GM19455 (cell line): ENCODE measurements around the gene SEMA4D.

ENCODE experiments used
- ATAC-seq: cut with Tn5 transposase; IDR thresholded peaks from one replicate; pipeline ENCODE4 v1.9.1; 2021; ENCODE audit not compliant: unreplicated experiment

Gene SEMA4D

DNA sequence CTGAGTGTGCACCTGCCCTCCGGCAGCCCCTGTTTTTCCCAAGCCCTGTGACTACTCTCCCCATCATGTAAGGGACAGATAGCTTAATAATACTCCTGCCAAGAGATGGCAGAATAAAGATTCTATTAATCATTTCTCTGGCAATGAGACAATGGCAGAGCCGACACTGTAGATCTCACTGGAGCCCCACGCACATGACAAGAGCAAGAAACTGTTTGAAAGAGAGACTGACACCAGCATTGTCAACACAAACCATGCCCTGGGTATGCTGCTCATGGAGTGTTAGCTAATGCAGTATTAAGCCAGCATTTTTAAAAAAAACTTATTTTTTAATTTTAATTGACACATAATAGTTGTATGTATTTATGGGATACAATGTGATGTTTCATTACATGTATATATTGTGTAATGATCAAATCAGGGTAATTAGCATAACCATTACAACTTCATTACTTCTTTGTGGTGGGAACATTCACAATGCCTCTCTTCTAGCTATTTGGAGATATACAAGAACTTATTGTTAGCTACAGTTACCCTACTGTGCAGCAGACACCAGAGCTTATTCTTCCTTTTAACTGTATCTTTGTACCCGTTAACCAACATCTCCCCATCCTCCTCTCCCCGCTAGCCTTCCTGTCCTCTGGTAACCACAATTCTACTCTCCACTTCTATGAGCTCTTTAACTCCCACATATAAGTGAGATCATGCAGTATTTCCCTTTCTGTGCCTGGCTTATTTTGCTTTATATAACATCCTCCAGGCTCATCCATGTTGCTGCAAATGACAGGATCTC, 31.5 kb upstream of the SEMA4D start:
- no peak for ATAC-seq

DNA sequence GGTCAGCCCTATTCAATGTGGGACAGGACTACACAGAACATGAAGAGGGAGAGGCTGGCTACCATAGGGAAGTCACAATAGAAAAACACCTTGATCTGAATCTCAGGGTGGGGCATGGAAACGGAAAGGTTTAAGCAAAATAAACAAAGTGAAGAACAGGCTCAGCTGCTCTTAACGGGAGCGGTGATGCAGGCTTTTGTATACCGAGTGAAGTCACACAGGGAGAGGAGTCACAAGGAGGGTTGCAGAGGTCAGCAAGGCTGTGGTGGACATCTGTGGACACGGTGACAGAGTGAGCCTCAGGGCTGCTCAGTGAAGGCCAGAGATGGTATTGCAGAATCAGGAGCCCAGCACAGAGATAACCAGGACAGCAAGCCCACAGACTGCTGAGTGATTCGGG, 30.6 kb upstream of the SEMA4D start:
- no peak for ATAC-seq

DNA sequence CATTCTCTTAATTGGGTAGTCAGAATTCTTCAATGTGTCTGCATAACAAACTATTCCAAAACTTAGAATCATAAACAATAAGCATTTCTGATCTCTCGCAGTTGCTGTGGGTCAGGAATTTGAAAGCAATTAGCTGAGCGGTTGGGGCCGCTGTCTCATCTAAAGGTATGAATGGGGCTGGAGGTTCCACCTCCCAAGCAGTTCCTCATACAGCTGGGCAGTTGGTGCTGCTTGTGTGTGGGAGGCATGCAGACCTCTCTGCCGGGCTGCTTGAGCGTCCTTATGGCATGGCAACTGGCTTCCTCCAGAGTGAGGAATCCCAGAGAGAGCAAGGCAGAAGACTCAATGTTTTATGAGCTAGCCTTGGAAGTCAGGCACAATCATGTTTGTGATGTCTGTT, 30.2 kb upstream of the SEMA4D start:
- ATAC-seq: no peak

DNA sequence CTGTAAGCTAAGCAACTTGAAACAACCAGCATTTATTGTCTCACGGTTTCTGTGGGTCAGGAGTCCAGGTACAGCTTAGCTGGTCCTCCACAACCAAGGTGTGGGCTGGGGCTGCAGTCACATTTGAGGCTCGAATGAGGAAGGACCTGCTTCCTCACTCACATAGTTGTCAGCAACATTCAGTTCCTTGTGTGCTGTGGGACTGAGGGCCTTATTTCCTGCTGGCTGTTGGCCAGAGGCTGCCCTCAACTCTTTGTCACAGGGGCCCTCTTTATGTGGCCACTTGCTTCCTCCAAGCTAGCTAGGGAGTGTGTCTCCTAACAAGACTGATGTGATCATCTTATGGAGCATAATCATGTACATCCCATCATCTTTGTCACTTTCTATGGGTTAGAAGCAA, 29.2 kb upstream of the SEMA4D start:
- no peak for ATAC-seq

DNA sequence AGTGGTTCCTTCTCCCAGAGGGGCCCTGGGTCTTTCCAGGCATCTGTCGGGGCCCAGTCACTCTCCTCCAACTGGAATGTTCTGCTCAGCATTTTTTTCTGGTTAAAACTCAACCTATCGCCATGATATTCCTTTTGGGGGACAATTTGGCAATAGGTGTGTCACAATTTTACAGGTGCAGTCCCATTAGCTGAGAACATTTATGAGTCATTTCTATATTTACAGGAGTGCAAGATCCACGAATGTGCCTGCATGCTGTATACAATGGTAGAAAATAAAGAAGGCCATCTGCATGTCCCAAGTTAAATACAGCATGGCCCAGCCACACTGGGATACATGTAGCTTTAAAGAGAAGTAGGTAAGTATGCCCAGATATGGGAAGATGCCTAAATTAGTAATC, 28.8 kb upstream of the SEMA4D start:
- no peak for ATAC-seq

DNA sequence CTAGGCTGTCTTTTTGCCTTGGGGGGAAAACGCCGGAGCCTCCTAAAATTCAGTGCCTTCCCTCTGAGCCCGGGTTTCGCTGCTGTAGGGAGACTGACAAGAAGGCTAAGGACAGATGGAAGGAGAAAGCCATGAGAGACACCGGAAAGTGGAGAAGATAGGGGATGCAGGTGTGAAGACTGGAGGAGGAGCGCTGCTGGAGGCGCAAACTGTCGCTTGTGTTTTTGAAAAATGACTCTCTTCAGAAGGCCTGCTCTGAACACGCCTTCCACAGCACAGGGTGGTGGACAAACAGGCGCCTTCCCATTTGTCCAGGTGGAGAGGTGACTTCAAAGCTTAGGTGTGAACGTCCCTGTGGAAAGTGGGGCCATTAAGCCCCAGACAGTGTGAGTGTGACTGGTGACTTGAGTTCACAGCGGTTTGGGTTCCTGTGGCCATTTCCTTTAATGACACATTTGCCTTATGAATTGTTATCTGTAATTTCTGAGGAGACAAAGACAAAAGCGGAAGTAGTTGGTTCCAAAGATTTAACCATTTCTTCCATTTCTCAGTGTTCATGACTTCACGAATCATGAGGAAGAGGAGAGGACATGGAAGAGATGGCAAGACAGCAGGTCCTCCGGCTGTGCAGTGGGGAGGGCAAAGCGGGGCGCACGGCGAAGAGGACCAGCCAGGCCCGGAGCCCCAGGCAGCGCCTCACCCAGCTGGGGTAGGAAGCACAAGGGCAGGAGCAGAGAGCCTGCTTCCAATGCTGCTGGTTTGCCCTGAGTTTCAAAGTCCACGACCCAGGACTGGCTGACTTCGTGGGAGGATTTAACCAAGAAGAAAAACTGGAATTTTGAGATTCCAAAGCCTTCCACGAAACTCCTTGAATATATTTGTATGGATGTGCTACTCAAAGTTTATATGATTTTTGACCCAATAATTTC, 27.8 kb upstream of the SEMA4D start:
- no peak for ATAC-seq

DNA sequence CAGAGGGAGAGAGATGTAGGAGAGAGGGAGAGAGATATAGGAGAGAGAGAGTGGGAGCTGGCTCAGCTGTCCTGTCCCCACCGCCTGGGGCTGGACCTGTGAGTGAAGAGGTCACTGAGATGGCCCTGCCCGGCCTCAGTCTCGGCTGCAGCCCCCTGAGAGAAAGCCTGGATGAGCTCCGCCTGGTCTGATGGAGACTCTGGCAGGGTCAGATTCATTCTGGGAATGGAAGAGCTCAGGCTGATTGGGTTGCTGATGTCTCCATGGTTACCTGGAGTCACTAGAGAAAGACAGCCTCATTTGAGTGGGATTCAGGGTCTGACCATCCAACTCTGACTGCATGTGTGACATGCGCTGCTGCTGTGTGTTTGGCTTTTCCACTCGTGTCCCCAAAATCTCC, 27.1 kb upstream of the SEMA4D start:
- no peak for ATAC-seq

DNA sequence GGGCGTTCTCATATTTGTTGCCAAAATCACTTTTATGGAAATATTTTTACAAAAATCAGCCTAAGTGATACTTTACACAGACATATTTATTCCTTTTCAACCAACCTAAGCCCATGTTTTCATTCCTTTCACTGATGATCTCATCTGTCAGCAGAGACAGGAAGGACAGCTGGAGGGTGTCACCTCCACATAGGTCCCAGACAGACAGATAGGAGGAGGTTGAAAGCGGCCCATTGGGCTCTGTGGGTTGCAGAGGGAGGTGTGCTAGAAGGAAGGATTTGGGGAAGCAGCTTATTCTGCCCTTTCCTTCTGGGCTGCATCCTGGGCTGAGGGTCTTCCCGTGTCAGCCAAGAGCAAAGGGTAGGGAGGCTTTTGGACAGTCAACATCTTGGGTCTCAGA, 26.0 kb upstream of the SEMA4D start:
- no peak for ATAC-seq

DNA sequence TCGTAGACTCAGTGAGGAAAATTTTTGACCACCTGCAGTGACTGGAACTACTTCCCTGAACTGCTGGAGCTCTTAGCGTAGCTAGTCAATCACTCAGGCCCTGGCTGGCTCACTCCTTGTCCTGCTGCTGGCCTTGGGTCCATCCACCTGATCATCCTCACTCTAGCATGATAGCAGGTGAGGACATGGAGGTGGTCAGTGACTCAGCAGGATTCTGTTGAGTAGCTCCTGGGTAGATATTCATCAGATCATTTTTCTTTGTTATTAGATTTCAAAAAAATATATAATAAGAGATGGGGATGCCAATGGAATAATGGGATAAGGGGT, 25.0 kb upstream of the SEMA4D start:
- ATAC-seq: peak; percentile 23

DNA sequence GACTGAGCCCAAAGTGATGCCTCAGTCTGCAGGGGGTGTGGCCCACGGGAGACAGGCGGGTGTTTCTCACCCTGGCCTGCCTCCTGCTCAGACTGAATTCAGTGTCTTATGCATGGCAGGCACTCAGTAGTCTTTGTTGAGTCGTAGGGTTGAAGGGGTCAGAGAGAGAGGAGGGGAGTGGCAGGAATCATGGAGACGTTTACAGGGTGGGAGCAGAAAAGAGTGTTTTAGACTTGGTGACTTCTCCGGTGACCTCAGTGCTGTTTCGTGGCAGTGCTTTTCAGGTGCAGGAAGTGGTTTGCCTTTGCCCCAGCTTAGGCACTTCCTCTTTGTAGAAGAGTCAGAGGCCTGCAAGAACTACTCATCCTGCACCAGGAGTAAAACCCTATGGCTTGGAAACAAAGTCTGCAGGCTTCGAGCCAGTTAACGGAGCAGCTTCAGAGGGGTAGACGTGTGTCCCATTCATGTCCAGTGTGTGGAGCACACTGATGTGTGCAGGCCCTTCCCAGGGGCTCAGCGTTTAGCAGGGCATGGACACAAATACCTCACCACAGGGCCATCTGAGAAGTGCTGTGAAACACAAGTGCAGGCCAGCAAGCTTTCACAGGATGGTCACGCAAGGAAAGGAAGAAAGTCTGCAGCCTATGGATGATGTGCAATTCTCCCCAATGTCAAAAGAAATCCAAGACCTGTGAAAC, 24.5 kb upstream of the SEMA4D start:
- ATAC-seq: peak; percentile 94

DNA sequence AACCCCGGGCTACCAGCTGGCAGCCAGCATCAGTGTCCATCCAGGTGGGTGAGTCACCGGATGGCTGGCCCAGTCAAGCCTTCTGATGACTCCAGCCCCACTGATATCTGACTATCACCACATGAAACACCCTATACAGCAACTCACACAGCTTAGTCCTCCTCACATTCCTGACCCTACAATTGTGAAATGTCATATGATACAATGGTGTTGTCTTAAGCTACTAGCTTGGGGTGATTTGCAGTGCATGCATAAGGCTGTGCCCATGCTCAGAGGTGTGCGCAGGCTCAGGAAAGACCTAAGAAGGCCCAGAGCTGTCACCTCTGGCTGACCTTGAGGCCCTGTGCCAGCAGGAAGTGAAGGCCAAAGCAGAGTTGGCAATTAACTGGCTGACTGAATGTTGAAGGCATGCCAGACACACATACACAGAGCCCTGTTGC, 21.5 kb upstream of the SEMA4D start:
- no peak for ATAC-seq

DNA sequence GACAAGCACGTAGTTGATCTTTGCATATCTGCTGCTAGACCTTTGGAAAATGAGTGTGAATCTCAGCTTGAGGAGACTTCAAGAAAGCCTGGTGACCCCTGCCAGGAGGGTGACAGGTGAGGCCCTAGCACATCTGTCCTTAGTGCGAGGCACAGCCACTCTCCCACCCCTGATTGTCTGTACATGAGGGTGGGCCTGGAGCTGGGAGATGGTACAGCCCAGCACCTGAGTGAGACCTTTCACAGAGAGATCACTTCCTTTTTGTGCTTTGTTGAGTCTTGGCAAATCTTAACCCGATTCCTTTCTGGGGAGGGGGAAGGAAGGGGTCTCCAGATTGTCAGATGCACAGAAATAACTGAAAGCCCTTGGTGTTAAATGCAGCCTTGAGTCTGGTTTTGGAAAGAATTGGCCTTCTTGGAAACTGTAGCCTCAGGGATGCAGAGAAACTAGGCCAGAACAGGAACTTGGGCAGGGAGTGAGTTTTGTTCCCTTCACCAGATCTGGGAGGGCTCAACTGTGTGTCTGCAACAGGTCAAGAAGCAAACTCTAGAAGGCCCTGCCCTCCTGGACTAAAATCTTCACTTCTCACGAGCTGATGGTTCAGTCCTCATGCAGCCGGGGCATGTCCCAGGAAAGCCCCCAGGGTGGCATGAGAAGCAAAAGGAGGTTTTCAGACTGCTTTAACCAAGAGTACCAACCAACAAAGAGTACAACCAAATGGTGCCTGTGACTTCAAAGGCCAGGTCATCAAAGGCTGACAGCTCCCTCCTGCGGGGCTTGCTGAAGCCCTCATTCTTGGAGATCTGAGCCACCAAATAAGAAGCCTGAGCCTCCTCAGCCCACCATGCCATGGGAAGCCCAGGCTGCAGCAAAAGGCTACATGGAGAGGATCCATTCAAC, 20.8 kb upstream of the SEMA4D start:
- no peak for ATAC-seq

DNA sequence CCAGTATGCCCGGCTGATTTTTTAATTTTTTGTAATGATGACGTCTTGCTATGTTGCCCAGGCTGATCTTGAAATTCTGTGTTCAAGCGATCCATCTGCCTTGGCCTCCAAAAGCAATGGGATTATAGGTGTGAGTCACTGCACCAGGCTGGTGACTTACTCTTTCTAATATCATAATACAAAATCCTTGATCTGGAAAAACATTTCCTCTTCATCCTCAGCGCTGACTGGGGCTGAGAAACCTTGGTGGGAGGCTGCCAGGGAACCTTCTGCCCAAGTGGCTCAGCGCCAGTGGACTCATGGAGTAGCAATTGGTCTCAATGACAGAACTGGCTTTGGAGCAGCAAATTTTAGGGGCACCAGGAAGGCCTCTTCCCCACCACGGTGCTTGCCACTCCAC, 17.5 kb upstream of the SEMA4D start:
- ATAC-seq: no peak

DNA sequence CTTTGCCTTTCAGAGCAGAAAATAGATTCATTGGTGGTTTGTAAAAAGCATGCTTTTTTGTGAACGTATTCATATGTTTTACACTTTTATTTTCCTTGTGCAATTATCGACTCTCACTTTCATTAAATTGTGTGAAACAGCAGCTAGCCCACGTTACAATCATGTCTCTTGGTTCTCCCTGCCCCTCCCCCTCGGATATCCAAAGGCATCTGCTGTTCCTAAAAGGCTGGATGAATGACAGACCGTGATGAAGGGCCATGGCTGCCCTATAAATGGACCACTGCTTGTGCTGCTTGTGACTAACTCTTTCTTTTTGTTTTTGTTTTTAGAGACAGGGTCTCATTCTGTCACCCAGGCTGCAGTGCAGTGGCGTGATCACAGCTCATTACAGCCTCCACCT, 17.0 kb upstream of the SEMA4D start:
- ATAC-seq: no peak

DNA sequence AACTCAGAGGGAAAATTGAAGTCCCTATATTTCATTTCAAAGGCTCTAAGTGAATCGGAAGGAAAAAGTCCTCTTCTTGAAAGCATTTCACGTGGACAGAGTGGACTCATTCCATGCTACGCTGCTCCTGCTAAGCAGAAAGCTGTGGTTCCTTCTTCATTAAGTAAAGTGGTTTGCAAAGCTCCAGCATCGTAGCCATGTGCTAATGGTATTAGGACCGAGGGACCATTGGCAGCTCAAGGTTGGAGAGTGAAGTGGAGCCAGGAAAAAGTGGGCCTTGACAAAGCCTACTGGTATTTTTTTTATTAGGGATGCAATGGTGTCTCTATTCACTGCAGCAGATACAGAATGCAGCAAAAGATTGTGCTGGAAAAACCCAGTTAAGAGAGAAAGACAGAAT, 16.4 kb upstream of the SEMA4D start:
- no peak for ATAC-seq

DNA sequence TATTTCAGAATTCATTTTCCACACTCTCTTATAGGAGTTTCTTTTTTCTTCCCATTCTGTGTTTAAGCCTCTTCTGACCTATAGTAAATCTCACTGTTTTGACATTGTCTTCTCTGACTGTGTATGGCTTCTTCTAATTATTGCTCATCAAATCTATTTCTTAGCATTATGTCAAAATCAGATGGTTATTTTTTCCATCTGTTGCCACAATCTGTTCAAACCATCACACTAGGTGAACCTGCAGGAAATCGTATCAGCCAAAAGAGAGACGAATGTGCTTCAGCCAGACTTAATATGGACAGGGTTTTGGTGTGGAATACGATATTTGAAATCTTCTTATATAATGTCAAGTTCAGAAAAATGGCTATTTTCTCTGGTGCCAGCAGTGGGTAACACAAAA, 15.9 kb upstream of the SEMA4D start:
- ATAC-seq: no peak

DNA sequence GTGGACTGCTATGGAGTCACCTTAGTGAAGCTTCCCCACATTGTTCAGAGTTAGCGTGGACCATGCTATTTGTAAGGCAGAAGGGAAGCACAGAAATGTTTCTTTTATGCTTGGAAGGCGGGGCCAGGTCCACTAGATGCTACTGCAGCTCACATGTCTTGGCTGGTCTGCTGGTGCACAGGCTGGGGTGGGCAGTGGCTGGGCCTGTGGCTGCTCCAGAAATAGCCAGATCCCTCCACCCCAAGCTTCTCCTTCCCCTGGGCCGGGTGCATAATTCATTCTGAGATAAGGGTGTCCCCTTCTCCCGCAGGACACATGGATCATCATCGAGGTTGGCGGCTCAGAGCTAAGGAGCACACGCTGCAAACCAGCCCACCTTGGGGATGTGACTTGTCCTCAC, 14.5 kb upstream of the SEMA4D start:
- ATAC-seq: no peak

DNA sequence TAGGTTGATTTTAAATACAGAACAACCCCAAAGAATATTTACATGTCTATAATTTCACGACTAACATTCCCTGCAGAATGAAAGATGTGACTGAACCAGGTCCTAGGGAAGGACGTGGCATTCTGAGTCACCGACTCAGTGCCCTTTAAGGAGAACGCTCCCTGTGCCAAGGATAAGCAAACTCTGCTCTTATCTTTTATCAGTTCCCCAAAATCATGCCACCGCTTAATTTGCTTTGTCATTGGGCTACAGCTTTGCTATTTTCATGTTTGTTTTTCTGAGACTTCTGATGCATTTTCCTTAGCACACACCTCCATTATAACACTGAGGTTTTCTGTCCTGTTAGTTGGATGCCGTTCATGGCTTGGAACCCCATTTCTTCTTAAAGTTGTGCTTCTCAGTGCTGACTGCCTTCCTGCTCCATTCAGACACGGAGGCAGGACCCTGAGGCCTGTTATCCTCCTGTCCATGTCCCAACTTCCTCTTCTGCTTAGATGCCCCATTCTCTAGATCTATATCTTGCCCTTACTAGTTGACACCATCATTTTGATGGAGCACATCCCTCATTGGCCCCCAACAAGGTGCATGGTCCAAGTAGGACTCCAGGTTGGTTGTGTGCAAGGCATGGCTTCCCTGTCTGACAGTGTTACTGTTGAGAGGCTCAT, 11.2 kb upstream of the SEMA4D start:
- no peak for ATAC-seq

DNA sequence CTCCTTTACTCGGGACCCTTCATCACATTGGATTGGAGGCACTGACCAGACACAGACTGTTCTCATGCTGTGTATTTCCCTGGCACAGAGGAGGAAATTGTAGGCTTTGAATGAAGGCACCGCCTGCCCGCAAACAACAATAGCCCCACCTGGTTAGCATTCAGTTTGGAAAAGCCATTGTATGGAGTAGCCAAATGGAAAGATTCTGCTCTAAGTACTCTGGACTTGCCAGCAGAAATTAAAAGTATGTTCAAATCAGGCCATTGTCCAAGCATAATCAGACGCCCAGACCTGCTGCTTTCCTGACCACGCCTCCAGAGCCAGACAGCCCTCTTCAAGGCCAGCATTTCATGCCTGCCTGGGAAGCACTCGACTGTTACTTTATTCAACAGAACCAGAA, 8.0 kb upstream of the SEMA4D start:
- ATAC-seq: no peak

DNA sequence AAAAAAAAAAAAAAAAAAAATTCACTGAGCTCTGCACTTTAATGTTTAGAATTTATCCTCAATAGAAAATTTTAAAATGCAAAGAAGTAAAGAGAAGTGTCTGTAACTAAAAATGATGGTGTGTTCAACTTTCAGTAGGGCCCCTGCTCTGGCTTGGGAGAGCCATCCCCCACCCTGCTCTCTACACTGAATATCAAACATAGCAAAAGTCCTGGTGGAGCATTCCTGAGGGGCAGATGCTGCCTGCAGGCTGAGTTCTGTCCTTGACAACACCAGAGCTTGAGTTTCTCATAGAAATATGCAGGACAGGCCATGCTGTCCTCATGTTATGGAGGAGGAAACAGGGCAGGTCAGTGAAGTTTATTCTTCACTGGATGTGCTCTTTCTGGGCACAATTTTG, 7.1 kb upstream of the SEMA4D start:
- no peak for ATAC-seq
